ENCODE results near the gene CERS6.

Gene CERS6

DNA sequence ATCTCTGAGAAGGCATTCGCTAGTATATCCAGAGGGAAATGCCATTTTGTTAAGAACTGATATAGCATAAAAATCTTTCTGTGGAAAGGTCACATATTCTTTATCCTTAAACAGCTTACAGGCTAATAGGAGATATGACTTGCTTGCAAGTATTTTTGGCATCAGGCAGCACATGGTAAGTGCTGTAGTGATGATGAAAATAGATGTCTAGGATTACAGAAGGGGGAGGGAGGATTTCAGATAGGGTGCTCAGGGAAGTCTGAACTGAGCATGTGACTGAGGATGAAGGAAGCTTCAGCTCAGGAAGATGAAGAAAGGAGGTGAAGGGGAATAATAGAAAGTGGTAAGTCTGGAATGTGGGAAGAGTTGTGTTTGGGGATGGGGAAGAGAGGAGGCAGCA is 187.9 kb downstream of the CERS6 start:
- no peak for DNase-seq (ENCODE audit: extremely low read depth, low read depth)
- TF ChIP-seq CTCF (IDR thresholded peaks at IDR 0.05; ENCODE audit: low read depth, low read length, missing control alignments), result no peak
- H3K4me3 ChIP-seq (replicated peaks; ENCODE audit: low read depth, low read length), result no peak overlapping the region

DNA sequence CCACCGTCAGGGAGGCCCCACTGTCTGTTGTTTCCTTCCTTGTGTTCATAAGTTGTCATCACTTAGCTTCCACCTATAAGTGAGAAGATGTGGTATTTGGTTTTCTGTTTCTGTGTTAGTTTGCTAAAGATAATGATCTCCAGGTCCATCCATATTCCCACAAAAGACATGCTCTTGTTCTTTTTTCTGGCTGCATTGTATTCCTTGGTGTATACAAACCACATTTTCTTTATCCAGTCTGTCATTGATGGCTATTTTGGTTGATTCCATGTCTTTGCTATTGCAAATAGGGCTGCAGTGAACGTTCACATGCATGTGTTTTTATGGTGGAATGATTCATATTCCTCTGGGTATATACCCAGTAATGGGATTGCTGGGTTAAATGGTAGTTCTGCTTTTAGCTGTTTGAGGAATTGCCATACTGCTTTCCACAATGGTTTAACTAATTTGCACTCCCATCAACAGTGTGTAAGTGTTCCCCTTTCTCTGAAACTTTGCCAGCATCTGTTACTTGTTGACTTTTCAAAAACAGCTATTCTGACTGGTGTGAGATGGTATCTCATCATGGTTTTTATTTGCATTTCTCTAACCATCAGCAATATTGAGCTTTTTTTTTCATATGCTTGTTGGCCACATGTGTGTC is 189.7 kb downstream of the CERS6 start:
- no peak for DNase-seq (ENCODE audit: extremely low read depth, low read depth)
- no peak overlapping the region for H3K4me3 ChIP-seq (replicated peaks; ENCODE audit: low read depth, low read length)

GRCh38 chr2:168649105-168649504 is 193.0 kb downstream of the CERS6 start:
- TF ChIP-seq CTCF (IDR thresholded peaks at IDR 0.05; ENCODE audit: low read depth, low read length, missing control alignments), result no peak
- H3K4me3 ChIP-seq (replicated peaks; ENCODE audit: low read depth, low read length), result no peak overlapping the region
- DNase-seq (ENCODE audit: extremely low read depth, low read depth), result no peak

More for the DNA sequence above, 189.7 kb downstream of the CERS6 start:
- TF ChIP-seq CTCF (IDR thresholded peaks at IDR 0.05; ENCODE audit: low read depth, low read length, missing control alignments), result no peak

- DNase-seq (ENCODE audit: extremely low read depth, low read depth), result no peak
- no peak overlapping the region for H3K4me3 ChIP-seq (replicated peaks; ENCODE audit: low read depth, low read length)
- TF ChIP-seq CTCF (IDR thresholded peaks at IDR 0.05; ENCODE audit: low read depth, low read length, missing control alignments), result no peak
Measured at GRCh38 chr2:168649562-168649961, 193.5 kb downstream of the CERS6 start.

- no peak for TF ChIP-seq CTCF (IDR thresholded peaks at IDR 0.05; ENCODE audit: low read depth, low read length, missing control alignments)
- no peak for DNase-seq (ENCODE audit: extremely low read depth, low read depth)
- H3K4me3 ChIP-seq (replicated peaks; ENCODE audit: low read depth, low read length), result no peak overlapping the region
Measured at GRCh38 chr2:168650139-168650538, 194.1 kb downstream of the CERS6 start.

GRCh38 chr2:168650781-168651180 is 194.7 kb downstream of the CERS6 start:
- no peak overlapping the region for H3K4me3 ChIP-seq (replicated peaks; ENCODE audit: low read depth, low read length)
- no peak for TF ChIP-seq CTCF (IDR thresholded peaks at IDR 0.05; ENCODE audit: low read depth, low read length, missing control alignments)
- DNase-seq (ENCODE audit: extremely low read depth, low read depth), result no peak
